Progenitor cell of endocrine pancreas (in vitro differentiated cells): Measurements from ENCODE around the gene NDUFA13. TPM values are rescaled to one million over a fixed set of nuclear protein-coding genes. Genes with fewer than 3 reads are reported as not detected.

ENCODE experiments used
- DNase-seq: peaks from one replicate; pipeline ENCODE4 v3.0.0; 2021; ENCODE audit warnings: low spot score; ENCODE audit not compliant: unreplicated experiment
- H3K27ac Mint-ChIP-seq: 2 replicates; pipeline ENCODE4 v1.8.0; 2021; ENCODE audit warnings: mild to moderate bottlenecking, moderate library complexity, mixed read lengths
- H3K27me3 Mint-ChIP-seq: 2 replicates; pipeline ENCODE4 v1.8.0; 2021; ENCODE audit warnings: mixed read lengths
- H3K36me3 Mint-ChIP-seq: 2 replicates; pipeline ENCODE4 v1.8.0; 2022; ENCODE audit warnings: mixed read lengths; ENCODE audit not compliant: insufficient read depth
- H3K4me1 Mint-ChIP-seq: 2 replicates; pipeline ENCODE4 v1.8.0; 2021; ENCODE audit warnings: low read depth, mixed read lengths
- H3K4me3 Mint-ChIP-seq: 2 replicates; pipeline ENCODE4 v1.8.0; 2021; ENCODE audit warnings: low read depth, mild to moderate bottlenecking, moderate library complexity, mixed read lengths
- H3K9me3 Mint-ChIP-seq: 2 replicates; pipeline ENCODE4 v1.8.0; 2021; ENCODE audit warnings: low read depth, mixed read lengths
- total RNA-seq: library from RNA; stranded (reverse); gene quantifications from 2 replicates; pipeline ENCODE4 v1.2.1, GENCODE V29; 2021
- TF ChIP-seq, protein P1 (sequence below): fragments of 200-600 bp; sonication (generic); IDR thresholded peaks from one replicate; pipeline ENCODE4 v1.5.0; 2021; ENCODE audit warnings: antibody characterized with exemption, mild to moderate bottlenecking; ENCODE audit not compliant: unreplicated experiment

The NDUFA13 gene
- total RNA-seq, 1 donor from 2014 or later, result 346 TPM

DNA sequence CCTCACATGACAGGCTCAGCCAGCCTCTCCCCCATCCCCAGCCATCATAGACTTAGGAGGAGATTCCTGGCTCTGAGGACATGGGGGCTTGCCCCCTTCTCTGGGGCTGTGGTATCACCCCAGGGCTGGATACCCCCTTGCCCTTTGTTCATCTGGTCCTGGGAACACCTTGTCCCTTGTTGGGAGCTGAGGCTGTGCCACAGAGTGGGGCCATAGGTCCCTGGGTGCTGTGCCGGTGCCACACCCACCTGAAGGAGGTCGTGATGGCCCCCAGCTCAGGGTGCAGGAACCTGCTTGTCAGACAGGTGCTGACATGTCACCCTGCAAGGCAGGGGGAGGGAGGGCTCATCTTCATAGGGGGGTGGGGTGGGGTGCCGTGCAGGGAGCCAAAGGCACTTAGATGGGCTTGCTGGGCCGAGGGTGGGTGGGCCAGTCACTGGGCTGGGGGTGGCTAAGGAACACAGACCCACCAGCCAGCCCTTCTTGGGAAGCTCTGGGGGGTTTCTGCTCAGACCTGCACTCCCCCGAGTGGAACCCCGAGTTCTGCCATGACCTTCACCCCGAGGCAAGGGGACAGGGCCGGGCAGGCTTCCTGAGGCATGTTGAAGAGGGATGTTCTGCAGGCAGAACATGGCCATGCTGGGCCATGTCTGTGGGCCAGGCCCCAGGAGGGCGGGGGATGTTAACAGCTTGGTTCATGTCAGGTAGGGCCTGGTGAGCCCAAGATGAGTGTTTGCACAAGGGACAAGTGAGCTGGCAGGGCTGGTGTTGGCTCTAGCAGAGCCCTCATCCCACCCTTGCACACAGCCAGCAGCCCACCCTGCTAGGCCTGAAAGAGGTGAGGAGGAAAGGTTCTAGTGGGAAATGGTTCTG lies 28.7 kb upstream of the NDUFA13 start:
- Mint-ChIP-seq H3K27me3 (no peaks in the 10 kb centered on the region), H3K4me1 (peaks cover 34% of the 10 kb centered on the region), H3K27ac (peak overlapping the region; percentile 97), H3K4me3 (no peak overlapping the region), H3K36me3 (peaks cover 4% of the 10 kb centered on the region), H3K9me3 (no peaks in the 10 kb centered on the region)
- TF ChIP-seq, protein P1, sequence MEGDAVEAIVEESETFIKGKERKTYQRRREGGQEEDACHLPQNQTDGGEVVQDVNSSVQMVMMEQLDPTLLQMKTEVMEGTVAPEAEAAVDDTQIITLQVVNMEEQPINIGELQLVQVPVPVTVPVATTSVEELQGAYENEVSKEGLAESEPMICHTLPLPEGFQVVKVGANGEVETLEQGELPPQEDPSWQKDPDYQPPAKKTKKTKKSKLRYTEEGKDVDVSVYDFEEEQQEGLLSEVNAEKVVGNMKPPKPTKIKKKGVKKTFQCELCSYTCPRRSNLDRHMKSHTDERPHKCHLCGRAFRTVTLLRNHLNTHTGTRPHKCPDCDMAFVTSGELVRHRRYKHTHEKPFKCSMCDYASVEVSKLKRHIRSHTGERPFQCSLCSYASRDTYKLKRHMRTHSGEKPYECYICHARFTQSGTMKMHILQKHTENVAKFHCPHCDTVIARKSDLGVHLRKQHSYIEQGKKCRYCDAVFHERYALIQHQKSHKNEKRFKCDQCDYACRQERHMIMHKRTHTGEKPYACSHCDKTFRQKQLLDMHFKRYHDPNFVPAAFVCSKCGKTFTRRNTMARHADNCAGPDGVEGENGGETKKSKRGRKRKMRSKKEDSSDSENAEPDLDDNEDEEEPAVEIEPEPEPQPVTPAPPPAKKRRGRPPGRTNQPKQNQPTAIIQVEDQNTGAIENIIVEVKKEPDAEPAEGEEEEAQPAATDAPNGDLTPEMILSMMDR, result no peak
- no peak for DNase-seq

DNA sequence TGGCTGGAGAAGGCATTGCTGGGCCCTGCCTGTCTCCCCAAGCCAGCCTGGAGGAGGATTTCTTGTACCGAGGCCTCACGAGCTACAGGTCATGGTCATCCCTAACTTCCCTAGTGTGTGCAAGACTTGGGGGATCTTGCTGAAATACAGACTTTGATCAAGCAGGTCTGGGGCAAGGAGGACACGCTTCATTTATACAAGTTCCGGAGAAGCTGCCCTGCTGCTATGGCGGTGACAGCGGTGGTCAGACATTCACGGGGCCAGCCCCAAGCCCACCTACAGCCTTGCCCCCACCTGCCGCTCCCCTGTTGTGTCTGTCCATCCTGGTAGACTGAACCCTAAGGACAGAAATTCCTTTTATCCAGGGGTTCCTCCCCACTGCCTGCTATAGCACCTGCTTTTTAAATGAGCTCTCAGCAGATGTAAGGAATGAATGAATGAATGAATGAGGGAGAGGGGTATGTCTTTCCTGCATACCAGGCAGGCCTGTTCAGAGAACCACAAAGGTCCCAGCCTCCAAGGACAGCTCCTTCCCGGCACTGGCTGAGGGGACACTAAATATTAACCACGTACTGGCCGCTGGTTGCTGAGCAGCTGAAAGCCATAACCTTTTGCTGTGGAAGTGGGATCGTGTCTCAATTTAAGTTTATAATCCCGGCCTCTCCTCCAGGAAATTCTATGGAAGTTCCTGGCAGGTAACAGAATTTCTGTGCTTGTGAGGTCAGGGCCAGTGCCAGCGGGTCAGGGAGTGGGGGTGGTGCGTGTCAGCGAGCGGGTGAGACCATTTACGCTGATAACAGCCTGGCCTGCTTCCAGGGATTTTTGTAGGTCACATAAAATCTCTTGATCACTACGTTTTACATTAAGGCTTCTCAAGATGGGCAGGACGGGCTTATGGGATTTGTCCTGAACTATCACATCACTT lies 27.8 kb upstream of the NDUFA13 start:
- peaks cover 34% of the 10 kb centered on the region for H3K4me1 Mint-ChIP-seq

DNA sequence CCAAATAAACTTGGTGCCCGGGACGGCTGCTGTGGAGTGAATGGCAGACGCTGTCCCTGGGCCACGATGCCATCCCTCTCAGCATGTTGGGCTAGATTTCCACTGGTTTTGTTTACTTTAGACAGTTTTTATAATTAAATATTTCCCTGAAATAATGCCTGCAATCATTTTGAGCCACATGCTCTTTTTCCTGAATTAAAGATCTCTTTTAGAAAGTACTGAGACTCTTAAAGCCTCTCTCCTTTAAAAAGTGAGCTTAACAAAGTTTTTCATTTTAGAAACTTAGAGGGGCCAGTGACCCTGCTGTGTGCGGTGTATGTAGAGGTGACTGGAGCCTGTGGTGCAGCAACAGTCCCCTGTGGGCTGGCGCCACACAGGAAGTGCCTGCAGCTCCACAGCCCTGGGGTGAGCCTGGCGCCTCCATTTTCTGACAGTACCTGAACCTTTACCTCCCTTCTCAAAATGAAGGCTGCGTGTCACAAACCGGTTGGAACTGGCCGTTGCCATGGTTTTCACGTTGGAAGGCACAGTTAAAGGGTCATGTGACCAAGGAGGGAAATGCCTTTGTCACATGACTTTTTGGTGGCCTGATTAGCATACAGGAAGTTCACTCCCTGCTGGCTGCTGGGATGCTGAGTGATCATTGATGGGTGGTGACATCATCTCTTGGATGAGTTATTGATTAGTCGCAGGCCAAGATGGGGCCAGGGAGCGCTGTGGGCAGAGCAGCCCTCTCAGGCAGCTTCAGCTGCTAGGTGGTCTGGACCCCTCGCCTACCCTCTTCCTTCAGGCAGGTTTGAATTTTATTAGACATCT lies 26.9 kb upstream of the NDUFA13 start:
- Mint-ChIP-seq H3K36me3 (peaks cover 1% of the 10 kb centered on the region), H3K27me3 (no peaks in the 10 kb centered on the region), H3K4me3 (peak overlapping the region; percentile 26), H3K9me3 (no peaks in the 10 kb centered on the region), H3K4me1 (peaks cover 33% of the 10 kb centered on the region), H3K27ac (peak overlapping the region; percentile 97)
- TF ChIP-seq, protein P1, result no peak
- peak; percentile 49 for DNase-seq

More for the DNA sequence above, 27.8 kb upstream of the NDUFA13 start:
- Mint-ChIP-seq H3K27ac (peak overlapping the region; percentile 97), H3K27me3 (no peaks in the 10 kb centered on the region), H3K9me3 (no peaks in the 10 kb centered on the region), H3K4me3 (peak overlapping the region; percentile 11), H3K36me3 (peaks cover 2% of the 10 kb centered on the region)
- no peak for DNase-seq
- TF ChIP-seq, protein P1, result no peak

DNA sequence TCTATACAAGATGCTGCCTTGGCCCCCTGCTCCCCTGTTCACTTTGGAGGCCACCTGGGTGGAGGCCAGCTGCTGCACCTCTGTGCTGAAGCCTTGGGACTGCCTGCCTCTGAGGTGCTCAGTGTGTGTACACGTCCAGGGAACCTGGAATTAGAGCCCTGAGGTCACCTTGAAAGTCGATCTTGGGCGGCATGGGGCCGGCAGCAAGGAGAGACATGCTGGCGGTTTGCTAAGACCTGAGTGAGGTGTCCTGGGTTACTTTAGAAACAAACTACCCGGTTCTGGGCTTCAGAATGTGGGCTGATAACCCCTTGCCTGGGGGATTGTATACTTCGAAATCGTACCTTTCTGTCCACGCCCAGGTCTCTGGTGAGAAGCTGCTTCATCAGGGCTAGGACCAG lies 26.2 kb upstream of the NDUFA13 start:
- Mint-ChIP-seq H3K27ac (peak overlapping the region; percentile 97), H3K9me3 (no peaks in the 10 kb centered on the region), H3K4me3 (no peak overlapping the region), H3K4me1 (peaks cover 33% of the 10 kb centered on the region), H3K36me3 (peaks cover 5% of the 10 kb centered on the region), H3K27me3 (no peaks in the 10 kb centered on the region)
- DNase-seq, result no peak
- TF ChIP-seq, protein P1, result no peak
